Mammary epithelial cell (primary cell): ENCODE data around the gene BCHE.

Source experiments
- EZH2 ChIP-seq: IDR thresholded peaks from 2 replicates; pipeline ENCODE4 v1.6.1; 2012; ENCODE audit warnings: low read length, inconsistent platforms, borderline replicate concordance
- TF ChIP-seq, protein P1 (sequence below), 2 donors: IDR thresholded peaks in 1 of 2; conservative IDR thresholded peaks in 1 of 2; 2 replicates each; pipeline ENCODE4 v1.5.1; 2011 to 2012; ENCODE audit warnings: inconsistent platforms in 2 of 2, low read length in 2 of 2, mild to moderate bottlenecking in 2 of 2, control low read depth in 1 of 2, low read depth in 1 of 2; ENCODE audit not compliant: insufficient read depth in 1 of 2; ENCODE audit errors: extremely low read depth in 1 of 2

DNA sequence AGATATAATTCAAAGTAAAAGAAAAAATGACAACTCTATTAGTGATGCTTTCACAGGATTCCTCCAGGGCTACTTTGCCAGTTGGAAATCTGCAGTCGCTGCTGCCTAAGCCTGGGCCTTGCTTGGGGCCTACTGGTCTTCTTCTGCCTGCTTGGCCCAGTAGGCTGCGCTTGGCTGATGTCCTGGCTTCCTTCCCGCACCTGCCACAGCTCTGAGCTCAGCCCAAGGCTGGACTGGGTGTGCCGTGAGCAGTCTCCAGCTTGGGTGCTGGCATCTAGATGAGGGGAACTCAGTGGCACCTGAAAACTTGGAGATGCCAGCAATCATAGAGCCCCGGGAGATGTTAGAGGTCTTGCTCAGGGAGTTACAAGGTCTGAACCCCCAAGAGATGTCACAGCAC lies 108.3 kb downstream of the BCHE start:
- TF ChIP-seq, protein P1, sequence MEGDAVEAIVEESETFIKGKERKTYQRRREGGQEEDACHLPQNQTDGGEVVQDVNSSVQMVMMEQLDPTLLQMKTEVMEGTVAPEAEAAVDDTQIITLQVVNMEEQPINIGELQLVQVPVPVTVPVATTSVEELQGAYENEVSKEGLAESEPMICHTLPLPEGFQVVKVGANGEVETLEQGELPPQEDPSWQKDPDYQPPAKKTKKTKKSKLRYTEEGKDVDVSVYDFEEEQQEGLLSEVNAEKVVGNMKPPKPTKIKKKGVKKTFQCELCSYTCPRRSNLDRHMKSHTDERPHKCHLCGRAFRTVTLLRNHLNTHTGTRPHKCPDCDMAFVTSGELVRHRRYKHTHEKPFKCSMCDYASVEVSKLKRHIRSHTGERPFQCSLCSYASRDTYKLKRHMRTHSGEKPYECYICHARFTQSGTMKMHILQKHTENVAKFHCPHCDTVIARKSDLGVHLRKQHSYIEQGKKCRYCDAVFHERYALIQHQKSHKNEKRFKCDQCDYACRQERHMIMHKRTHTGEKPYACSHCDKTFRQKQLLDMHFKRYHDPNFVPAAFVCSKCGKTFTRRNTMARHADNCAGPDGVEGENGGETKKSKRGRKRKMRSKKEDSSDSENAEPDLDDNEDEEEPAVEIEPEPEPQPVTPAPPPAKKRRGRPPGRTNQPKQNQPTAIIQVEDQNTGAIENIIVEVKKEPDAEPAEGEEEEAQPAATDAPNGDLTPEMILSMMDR (conservative IDR thresholded peaks at IDR 0.05 in 1 of 2, IDR thresholded peaks at IDR 0.05 in 1 of 2; ENCODE audit: extremely low read depth in 1 of 2, insufficient read depth in 1 of 2, low read depth in 1 of 2, low read length in 2 of 2), result no peak
- no peak for TF ChIP-seq EZH2
